Measurements from ENCODE around the gene OR12D3.

DNA sequence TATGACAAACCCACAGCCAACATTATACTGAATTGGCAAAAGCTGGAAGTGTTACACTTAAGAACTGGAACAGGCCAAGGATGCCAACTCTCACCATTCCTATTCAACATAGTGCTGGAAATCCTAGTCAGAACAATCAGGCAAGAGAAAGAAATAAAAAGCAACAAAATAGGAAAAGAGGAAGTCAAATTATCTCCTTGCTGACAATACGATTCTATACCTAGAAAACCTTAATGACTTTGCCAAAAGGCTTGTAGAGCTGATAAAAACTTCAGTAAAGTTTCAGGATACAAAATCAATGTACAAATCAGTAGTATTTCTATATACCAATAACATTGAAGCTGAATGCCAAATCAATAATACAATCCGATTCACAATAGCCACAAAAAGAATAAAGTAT, 38.8 kb downstream of the OR12D3 start:
- TF ChIP-seq, protein P1, sequence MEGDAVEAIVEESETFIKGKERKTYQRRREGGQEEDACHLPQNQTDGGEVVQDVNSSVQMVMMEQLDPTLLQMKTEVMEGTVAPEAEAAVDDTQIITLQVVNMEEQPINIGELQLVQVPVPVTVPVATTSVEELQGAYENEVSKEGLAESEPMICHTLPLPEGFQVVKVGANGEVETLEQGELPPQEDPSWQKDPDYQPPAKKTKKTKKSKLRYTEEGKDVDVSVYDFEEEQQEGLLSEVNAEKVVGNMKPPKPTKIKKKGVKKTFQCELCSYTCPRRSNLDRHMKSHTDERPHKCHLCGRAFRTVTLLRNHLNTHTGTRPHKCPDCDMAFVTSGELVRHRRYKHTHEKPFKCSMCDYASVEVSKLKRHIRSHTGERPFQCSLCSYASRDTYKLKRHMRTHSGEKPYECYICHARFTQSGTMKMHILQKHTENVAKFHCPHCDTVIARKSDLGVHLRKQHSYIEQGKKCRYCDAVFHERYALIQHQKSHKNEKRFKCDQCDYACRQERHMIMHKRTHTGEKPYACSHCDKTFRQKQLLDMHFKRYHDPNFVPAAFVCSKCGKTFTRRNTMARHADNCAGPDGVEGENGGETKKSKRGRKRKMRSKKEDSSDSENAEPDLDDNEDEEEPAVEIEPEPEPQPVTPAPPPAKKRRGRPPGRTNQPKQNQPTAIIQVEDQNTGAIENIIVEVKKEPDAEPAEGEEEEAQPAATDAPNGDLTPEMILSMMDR (optimal IDR thresholded peaks at IDR 0.05 in 1 of 3, IDR thresholded peaks at IDR 0.05 in 1 of 3, conservative IDR thresholded peaks at IDR 0.05 in 1 of 3; ENCODE audit: extremely low read depth in 1 of 3, insufficient read depth in 2 of 3, low read length in 3 of 3) = no peak
- no peak for TF ChIP-seq EZH2 (IDR thresholded peaks at IDR 0.05; ENCODE audit: low read length)
